Right renal cortex interstitium (tissue), 3 donors: ENCODE results near the gene ITGA6. TPM values are rescaled to one million over a fixed set of nuclear protein-coding genes. Genes with fewer than 3 reads are reported as not detected.

Experiments used
- DNase-seq, 3 donors: peaks; one replicate each; pipeline ENCODE4 v3.0.0-alpha.2; 2013; ENCODE audit warnings: low read depth in 3 of 3, low spot score in 2 of 3
- polyA plus RNA-seq, 3 donors: library from polyadenylated mRNA; unstranded; fragments of 120-200 nt; gene quantifications; one replicate each; pipeline ENCODE4 v1.2.1, GENCODE V29; 2013; ENCODE audit not compliant: insufficient read length in 3 of 3

Gene ITGA6
- polyA plus RNA-seq, 3 donors = 105 to 108 (median 108) TPM

DNA sequence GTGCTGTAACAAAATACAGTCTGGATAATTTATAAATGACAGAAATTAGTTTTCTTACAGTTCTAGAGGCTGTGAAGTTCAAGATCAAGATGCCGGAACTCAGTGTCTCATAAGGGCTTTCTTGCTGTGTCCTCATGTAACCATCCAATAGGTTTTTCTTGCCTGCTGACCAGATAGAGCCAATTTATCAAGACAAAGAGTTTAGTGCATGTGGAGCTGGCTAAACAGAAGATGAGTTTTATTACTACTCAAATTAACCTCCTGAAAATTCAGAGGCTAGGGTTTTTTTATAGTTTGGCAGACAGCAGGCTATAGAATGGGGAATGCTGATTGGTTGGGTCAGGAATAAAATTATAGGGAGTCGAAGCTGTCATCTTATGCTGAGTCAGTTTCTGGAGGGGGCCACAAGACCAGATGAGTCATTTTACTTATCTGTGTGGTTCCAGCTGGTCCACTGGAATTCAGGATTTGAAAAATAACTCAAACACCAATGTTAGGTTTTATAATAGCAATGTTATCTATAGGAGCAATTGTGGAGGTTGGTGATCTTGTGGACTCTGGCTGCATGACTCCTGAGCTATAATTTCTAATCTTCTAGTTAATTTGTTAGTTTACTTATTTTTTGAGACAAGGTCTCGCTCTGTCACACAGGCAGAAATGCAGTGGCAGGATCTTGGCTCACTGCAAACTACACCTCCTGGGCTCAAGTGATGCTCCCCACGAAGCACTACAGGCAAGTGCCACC is 125.3 kb downstream of the ITGA6 start:
- DNase-seq = no peak

DNA sequence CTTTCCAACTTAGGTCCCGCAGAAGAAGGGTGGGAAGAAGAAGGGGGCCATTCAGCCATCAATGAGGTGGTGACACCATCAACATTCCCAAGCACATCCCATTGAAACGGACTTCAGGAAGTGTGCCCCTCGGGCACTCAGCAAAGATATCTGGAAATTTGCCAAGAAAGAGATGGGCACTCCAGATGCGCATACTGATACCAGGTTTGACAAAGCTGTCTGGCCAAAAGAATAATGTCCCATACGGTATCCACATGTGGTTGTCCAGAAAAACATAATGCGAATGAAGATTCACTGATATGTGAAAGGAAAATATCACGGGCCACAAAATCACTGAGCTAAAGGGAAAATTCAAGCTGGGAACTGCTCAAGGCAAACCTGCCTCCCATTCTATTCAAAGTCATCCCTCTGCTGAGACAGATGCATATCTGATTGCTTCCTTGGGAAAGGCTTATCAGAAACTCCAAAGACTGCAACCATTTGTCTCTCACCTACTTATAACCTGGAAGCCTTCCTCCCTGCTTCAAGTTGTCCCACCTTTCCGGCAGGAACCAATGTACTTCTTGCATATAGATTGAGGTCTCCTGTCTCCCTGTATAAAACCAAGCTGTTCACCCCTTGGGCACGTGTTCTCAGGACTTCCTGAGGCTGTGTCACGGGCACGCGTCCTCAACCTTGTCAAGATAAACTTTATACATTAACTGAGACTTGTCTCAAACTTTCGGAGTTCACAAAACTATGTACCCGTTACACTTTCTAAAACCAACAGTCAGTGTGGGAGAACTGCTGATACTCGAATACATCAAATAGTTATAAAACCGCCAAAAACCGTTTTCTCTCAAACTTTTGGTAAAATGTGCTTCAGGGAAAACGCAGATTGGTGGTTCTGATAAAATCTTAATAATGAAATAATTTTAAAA is 127.2 kb downstream of the ITGA6 start:
- DNase-seq = no peak

- DNase-seq = no peak
These were observed 127.8 kb downstream of the ITGA6 start for GRCh38 chr2:172555272-172555521.

Other genes starting within 250 kb of the ITGA6 start
- 10 to 100 TPM in 2 of 3 donors, 1 to 10 TPM in 1; 9.9 to 12.6 (median 10.4) TPM for gene PDK1, start 128.5 kb downstream of the ITGA6 start, polyA plus RNA-seq